Fibroblast of lung (primary cell): ENCODE measurements around the gene SH3PXD2A. TPM values are rescaled to one million over a fixed set of nuclear protein-coding genes. Genes with fewer than 3 reads are reported as not detected.
A peak's percentile ranks its signal among the peaks of the same experiment; 100 is the strongest.

Source experiments
- DNase-seq, 2 donors: peaks; one replicate each; pipeline versions ENCODE4 v3.0.0 to v3.0.0-alpha.2; 2010; ENCODE audit warnings: low read depth in 2 of 2
- H2AFZ ChIP-seq: 2 replicates; pipeline ENCODE4 v1.5.1; 2012; ENCODE audit warnings: low read length, control low read depth, inconsistent platforms
- H3K27ac ChIP-seq: 2 replicates; pipeline ENCODE4 v1.5.1; 2011; ENCODE audit warnings: low read length, control low read depth; ENCODE audit not compliant: insufficient read depth
- H3K27me3 ChIP-seq: 2 replicates; pipeline ENCODE4 v1.5.1; 2011; ENCODE audit warnings: mild to moderate bottlenecking, low read length; ENCODE audit not compliant: control insufficient read depth, insufficient read depth
- H3K36me3 ChIP-seq: 2 replicates; pipeline ENCODE4 v1.5.1; 2011; ENCODE audit warnings: low read length; ENCODE audit not compliant: control insufficient read depth, insufficient read depth
- H3K4me1 ChIP-seq: 2 replicates; pipeline ENCODE4 v1.5.1; 2011; ENCODE audit warnings: low read length; ENCODE audit not compliant: control insufficient read depth, insufficient read depth; ENCODE audit errors: extremely low read depth
- H3K4me2 ChIP-seq: 2 replicates; pipeline ENCODE4 v1.5.1; 2011; ENCODE audit warnings: low read length, control low read depth; ENCODE audit not compliant: insufficient read depth; ENCODE audit errors: extremely low read depth
- H3K4me3 ChIP-seq, 4 experiments: fragments of 200-600 bp in 1 of 4; sonication (generic) in 1 of 4; replicated peaks in 1 of 4; 2 replicates each; pipeline ENCODE4 v1.5.1; 2011 to 2016; ENCODE audit warnings: low read length in 4 of 4, low read depth in 3 of 4, mild to moderate bottlenecking in 3 of 4, control low read depth in 2 of 4, inconsistent platforms in 1 of 4, mixed read lengths in 1 of 4; ENCODE audit not compliant: insufficient read depth in 1 of 4; ENCODE audit errors: control extremely low read depth in 1 of 4
- H3K79me2 ChIP-seq: 2 replicates; pipeline ENCODE4 v1.5.1; 2012; ENCODE audit warnings: mild to moderate bottlenecking, low read length, inconsistent platforms; ENCODE audit not compliant: control insufficient read depth, insufficient read depth
- H3K9ac ChIP-seq: 2 replicates; pipeline ENCODE4 v1.5.1; 2011; ENCODE audit warnings: mild to moderate bottlenecking, low read length, control low read depth; ENCODE audit not compliant: insufficient read depth
- H3K9me3 ChIP-seq: 2 replicates; pipeline ENCODE4 v1.5.1; 2012; ENCODE audit warnings: low read depth, low read length; ENCODE audit not compliant: control insufficient read depth, insufficient read depth
- H4K20me1 ChIP-seq: 2 replicates; pipeline ENCODE4 v1.5.1; 2011; ENCODE audit warnings: low read length; ENCODE audit not compliant: control insufficient read depth, insufficient read depth; ENCODE audit errors: extremely low read depth
- EZH2 ChIP-seq: IDR thresholded peaks from 2 replicates; pipeline ENCODE4 v1.5.1; 2012; ENCODE audit warnings: low read length, control low read depth, mild to moderate bottlenecking; ENCODE audit errors: missing control alignments
- polyA plus RNA-seq, 2 donors: library from polyadenylated mRNA; depleted of rRNA in 1 of 2; stranded (reverse) in 1 of 2; unstranded in 1 of 2; fragments of >200 nt; gene quantifications; 2 replicates each; pipeline ENCODE4 v1.2.1, GENCODE V29; 2011 to 2012; ENCODE audit warnings: missing spikeins in 1 of 2
- total RNA-seq: library from RNA; depleted of rRNA; stranded (reverse); fragments of >200 nt; gene quantifications from 2 replicates; pipeline ENCODE4 v1.2.1, GENCODE V29; 2014
- TF ChIP-seq, protein P1 (sequence below), 2 donors: IDR thresholded peaks in 1 of 2; conservative IDR thresholded peaks in 1 of 2; 1 replicate in 1 of 2; 2 replicates in 1 of 2; pipeline ENCODE4 v1.5.1; 2011 to 2012; ENCODE audit warnings: low read length in 2 of 2, control low read depth in 1 of 2, inconsistent platforms in 1 of 2, low read depth in 1 of 2, mild to moderate bottlenecking in 1 of 2

Gene SH3PXD2A
- total and polyA plus RNA-seq, 2 donors (not counting 1 experiment from before 2014, with no cell fraction given) = 25.5 to 33.2 TPM

- peaks cover 5% of the 10 kb centered on the region for H3K4me1 ChIP-seq
- no peak overlapping the region for H2AFZ ChIP-seq
- no peak for DNase-seq
- H3K9me3 ChIP-seq = no peaks in the 10 kb centered on the region
- peaks cover under 1% of the 10 kb centered on the region for H3K79me2 ChIP-seq
- H4K20me1 ChIP-seq = no peaks in the 10 kb centered on the region
- H3K27ac ChIP-seq = no peak overlapping the region
- TF ChIP-seq, protein P1, sequence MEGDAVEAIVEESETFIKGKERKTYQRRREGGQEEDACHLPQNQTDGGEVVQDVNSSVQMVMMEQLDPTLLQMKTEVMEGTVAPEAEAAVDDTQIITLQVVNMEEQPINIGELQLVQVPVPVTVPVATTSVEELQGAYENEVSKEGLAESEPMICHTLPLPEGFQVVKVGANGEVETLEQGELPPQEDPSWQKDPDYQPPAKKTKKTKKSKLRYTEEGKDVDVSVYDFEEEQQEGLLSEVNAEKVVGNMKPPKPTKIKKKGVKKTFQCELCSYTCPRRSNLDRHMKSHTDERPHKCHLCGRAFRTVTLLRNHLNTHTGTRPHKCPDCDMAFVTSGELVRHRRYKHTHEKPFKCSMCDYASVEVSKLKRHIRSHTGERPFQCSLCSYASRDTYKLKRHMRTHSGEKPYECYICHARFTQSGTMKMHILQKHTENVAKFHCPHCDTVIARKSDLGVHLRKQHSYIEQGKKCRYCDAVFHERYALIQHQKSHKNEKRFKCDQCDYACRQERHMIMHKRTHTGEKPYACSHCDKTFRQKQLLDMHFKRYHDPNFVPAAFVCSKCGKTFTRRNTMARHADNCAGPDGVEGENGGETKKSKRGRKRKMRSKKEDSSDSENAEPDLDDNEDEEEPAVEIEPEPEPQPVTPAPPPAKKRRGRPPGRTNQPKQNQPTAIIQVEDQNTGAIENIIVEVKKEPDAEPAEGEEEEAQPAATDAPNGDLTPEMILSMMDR (conservative IDR thresholded peaks at IDR 0.05 in 1 of 2, IDR thresholded peaks at IDR 0.05 in 1 of 2; ENCODE audit: low read depth in 1 of 2, low read length in 2 of 2) = no peak
- no peak for TF ChIP-seq EZH2
- no peak overlapping the region for H3K4me3 ChIP-seq
- no peak overlapping the region for H3K4me2 ChIP-seq
- H3K27me3 ChIP-seq = no peaks in the 10 kb centered on the region
- H3K9ac ChIP-seq = no peak overlapping the region
- H3K36me3 ChIP-seq = no peaks in the 10 kb centered on the region
These were observed 22.6 kb downstream of the SH3PXD2A start for GRCh38 chr10:103832806-103833205.

- H3K9ac ChIP-seq = no peak overlapping the region
- no peak overlapping the region for H2AFZ ChIP-seq
- no peaks in the 10 kb centered on the region for H4K20me1 ChIP-seq
- peak in 1 of 2 donors; percentile 23 for DNase-seq
- no peak overlapping the region for H3K4me2 ChIP-seq
- no peaks in the 10 kb centered on the region for H3K27me3 ChIP-seq
- TF ChIP-seq, protein P1 (conservative IDR thresholded peaks at IDR 0.05 in 1 of 2, IDR thresholded peaks at IDR 0.05 in 1 of 2; ENCODE audit: low read depth in 1 of 2, low read length in 2 of 2) = no peak
- TF ChIP-seq EZH2 = no peak
- no peaks in the 10 kb centered on the region for H3K9me3 ChIP-seq
- no peaks in the 10 kb centered on the region for H3K36me3 ChIP-seq
- H3K27ac ChIP-seq = no peak overlapping the region
- no peaks in the 10 kb centered on the region for H3K79me2 ChIP-seq
- H3K4me1 ChIP-seq = peaks cover under 1% of the 10 kb centered on the region
- no peak overlapping the region for H3K4me3 ChIP-seq
These were observed 25.4 kb downstream of the SH3PXD2A start for GRCh38 chr10:103829838-103830465.

GRCh38 chr10:103829278-103829677, 26.1 kb downstream of the SH3PXD2A start:
- Histone ChIP-seq H3K4me2 (no peak overlapping the region), H3K4me1 (no peaks in the 10 kb centered on the region), H3K9ac (no peak overlapping the region), H3K36me3 (no peaks in the 10 kb centered on the region), H3K27ac (no peak overlapping the region), H3K27me3 (no peaks in the 10 kb centered on the region), H3K79me2 (no peaks in the 10 kb centered on the region), H4K20me1 (no peaks in the 10 kb centered on the region), H3K9me3 (no peaks in the 10 kb centered on the region), H3K4me3 (no peak overlapping the region), H2AFZ (no peak overlapping the region)
- no peak for DNase-seq
- TF ChIP-seq, protein P1 (conservative IDR thresholded peaks at IDR 0.05 in 1 of 2, IDR thresholded peaks at IDR 0.05 in 1 of 2; ENCODE audit: low read depth in 1 of 2, low read length in 2 of 2) = no peak
- TF ChIP-seq EZH2 = no peak
